ENCODE results near the gene LUC7L3.
"Not testable (repeated sequence)": the region's sequence is repeated elsewhere in the genome, so short reads cannot be mapped to it uniquely, and the experiment has no call there.

Gene LUC7L3

GRCh38 chr17:50686494-50687199 lies 32.8 kb upstream of the LUC7L3 start:
- no peak for DNase-seq

- no peak for DNase-seq
These were observed 32.0 kb upstream of the LUC7L3 start for GRCh38 chr17:50687200-50688066.

GRCh38 chr17:50688245-50688644 lies 31.2 kb upstream of the LUC7L3 start:
- DNase-seq, result no peak

GRCh38 chr17:50689251-50689650 lies 30.2 kb upstream of the LUC7L3 start:
- no peak for DNase-seq

GRCh38 chr17:50689956-50690886 lies 29.2 kb upstream of the LUC7L3 start:
- no peak for DNase-seq

- no peak for DNase-seq
These were observed 28.4 kb upstream of the LUC7L3 start for GRCh38 chr17:50690887-50691549.

GRCh38 chr17:50691550-50692447 lies 27.6 kb upstream of the LUC7L3 start:
- DNase-seq, result no peak

- no peak for DNase-seq
These were observed 26.9 kb upstream of the LUC7L3 start for GRCh38 chr17:50692448-50693035.

- DNase-seq, result no peak
These were observed 26.2 kb upstream of the LUC7L3 start for GRCh38 chr17:50693036-50693682.

GRCh38 chr17:50696365-50696879 lies 23.0 kb upstream of the LUC7L3 start:
- no peak for DNase-seq

GRCh38 chr17:50697062-50697461 lies 22.3 kb upstream of the LUC7L3 start:
- DNase-seq, result no peak

GRCh38 chr17:50697663-50698272 lies 21.6 kb upstream of the LUC7L3 start:
- no peak for DNase-seq

GRCh38 chr17:50699410-50699809 lies 20.0 kb upstream of the LUC7L3 start:
- DNase-seq, result no peak

- no peak for DNase-seq
These were observed 16.2 kb upstream of the LUC7L3 start for GRCh38 chr17:50703162-50703561.

GRCh38 chr17:50707289-50708049 lies 11.9 kb upstream of the LUC7L3 start, which contains the start of gene ANKRD40:
Gene ANKRD40, minus strand, starts transcription at chr17:50707914. Its CDS starts 260 bp downstream, at chr17:50707654.
- DNase-seq, result peak; percentile 87

GRCh38 chr17:50708050-50709000 lies 11.1 kb upstream of the LUC7L3 start:
- no peak for DNase-seq

GRCh38 chr17:50709053-50709452 lies 10.3 kb upstream of the LUC7L3 start:
- not testable (repeated sequence) for DNase-seq

GRCh38 chr17:50710025-50710424 lies 9.4 kb upstream of the LUC7L3 start:
- no peak for DNase-seq
